Prostate gland (tissue), 2 donors: Measurements from ENCODE around the gene BOC.

Source experiments
- POLR2AphosphoS5 ChIP-seq: sonication (generic); formaldehyde crosslinking; IDR thresholded peaks from one replicate; pipeline ENCODE4 v1.6.1; 2017; ENCODE audit warnings: antibody characterized with exemption
- TF ChIP-seq, protein P1 (sequence below), 4 experiments: fragments of 200-600 bp in 2 of 4; fragments of 450-650 bp in 2 of 4; sonication (generic) in 2 of 4; IDR thresholded peaks; 1 replicate in 3 of 4; 2 replicates in 1 of 4; pipeline ENCODE4 v1.5.1; 2016 to 2019; ENCODE audit warnings: antibody characterized with exemption in 4 of 4, mild to moderate bottlenecking in 2 of 4, moderate library complexity in 2 of 4

DNA sequence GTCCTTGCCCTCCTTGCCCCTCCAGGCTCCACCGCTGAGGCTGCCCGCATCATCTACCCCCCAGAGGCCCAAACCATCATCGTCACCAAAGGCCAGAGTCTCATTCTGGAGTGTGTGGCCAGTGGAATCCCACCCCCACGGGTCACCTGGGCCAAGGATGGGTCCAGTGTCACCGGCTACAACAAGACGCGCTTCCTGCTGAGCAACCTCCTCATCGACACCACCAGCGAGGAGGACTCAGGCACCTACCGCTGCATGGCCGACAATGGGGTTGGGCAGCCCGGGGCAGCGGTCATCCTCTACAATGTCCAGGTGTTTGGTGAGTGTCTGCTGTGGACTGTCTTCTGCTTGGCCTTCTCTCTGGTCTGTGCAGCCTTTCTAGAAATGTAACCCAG, 61.0 kb downstream of the BOC start:
- TF ChIP-seq, protein P1, sequence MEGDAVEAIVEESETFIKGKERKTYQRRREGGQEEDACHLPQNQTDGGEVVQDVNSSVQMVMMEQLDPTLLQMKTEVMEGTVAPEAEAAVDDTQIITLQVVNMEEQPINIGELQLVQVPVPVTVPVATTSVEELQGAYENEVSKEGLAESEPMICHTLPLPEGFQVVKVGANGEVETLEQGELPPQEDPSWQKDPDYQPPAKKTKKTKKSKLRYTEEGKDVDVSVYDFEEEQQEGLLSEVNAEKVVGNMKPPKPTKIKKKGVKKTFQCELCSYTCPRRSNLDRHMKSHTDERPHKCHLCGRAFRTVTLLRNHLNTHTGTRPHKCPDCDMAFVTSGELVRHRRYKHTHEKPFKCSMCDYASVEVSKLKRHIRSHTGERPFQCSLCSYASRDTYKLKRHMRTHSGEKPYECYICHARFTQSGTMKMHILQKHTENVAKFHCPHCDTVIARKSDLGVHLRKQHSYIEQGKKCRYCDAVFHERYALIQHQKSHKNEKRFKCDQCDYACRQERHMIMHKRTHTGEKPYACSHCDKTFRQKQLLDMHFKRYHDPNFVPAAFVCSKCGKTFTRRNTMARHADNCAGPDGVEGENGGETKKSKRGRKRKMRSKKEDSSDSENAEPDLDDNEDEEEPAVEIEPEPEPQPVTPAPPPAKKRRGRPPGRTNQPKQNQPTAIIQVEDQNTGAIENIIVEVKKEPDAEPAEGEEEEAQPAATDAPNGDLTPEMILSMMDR (IDR thresholded peaks at IDR 0.05): no peak
- TF ChIP-seq POLR2AphosphoS5: no peak
